ENCODE results near the gene CFAP73. TPM values are rescaled to one million over a fixed set of nuclear protein-coding genes. Genes with fewer than 3 reads are reported as not detected.

CFAP73 gene
- total and polyA plus RNA-seq, 10 of the 15 experiments (the other 5 are each of a cell fraction or from before 2014, with no cell fraction given): 0.18 TPM; not detected in 9

- Histone ChIP-seq H2AFZ (ENCODE audit: control insufficient read depth, low read depth, low read length) (no peak overlapping the region), H3K9me3 (replicated peaks; ENCODE audit: control insufficient read depth, insufficient read depth, low read length) (no peaks in the 10 kb centered on the region), H3K27ac (ENCODE audit: control insufficient read depth, insufficient read depth) (no peak overlapping the region), H3K4me1 (ENCODE audit: control insufficient read depth, insufficient read depth, low read length) (peaks cover 3% of the 10 kb centered on the region; the same call in 1 of the 2 replicates), H4K20me1 (ENCODE audit: control insufficient read depth, insufficient read depth) (no peaks in the 10 kb centered on the region), H3K36me3 (ENCODE audit: control insufficient read depth in 2 of 2, insufficient read depth in 2 of 2, low read length in 1 of 2) (no peaks in the 10 kb centered on the region), H3K4me3 (no peak overlapping the region), H3K79me2 (ENCODE audit: control insufficient read depth, insufficient read depth, low read length) (no peaks in the 10 kb centered on the region), H3K4me2 (ENCODE audit: control insufficient read depth, insufficient read depth) (no peak overlapping the region), H3K27me3 (replicated peaks in 1 of 2; ENCODE audit: control insufficient read depth in 2 of 2, insufficient read depth in 2 of 2, low read length in 1 of 2) (no peaks in the 10 kb centered on the region; a peak in 2 of 4 replicates), H3K9ac (ENCODE audit: control insufficient read depth, insufficient read depth, low read length) (no peak overlapping the region)
- CTCF ChIA-PET: interaction anchor here (1.2 to 2.8 kb wide), 3 partner anchors 14 to 85 kb away, joined by 4 to 17 read pairs (median 6); no protein-coding TSS in a partner anchor
- TF ChIP-seq TCF12 (IDR thresholded peaks at IDR 0.05; ENCODE audit: low read depth, low read length) (no peak), ZNF24 (IDR thresholded peaks at IDR 0.05) (no peak), BACH1 (IDR thresholded peaks at IDR 0.05; ENCODE audit: borderline replicate concordance) (no peak), EGR1 (IDR thresholded peaks at IDR 0.05; ENCODE audit: borderline replicate concordance in 1 of 2, low read depth in 2 of 2, low read length in 2 of 2) (no peak), FOS (IDR thresholded peaks at IDR 0.05; ENCODE audit: borderline replicate concordance, extremely low read depth, insufficient read length) (no peak), MYB (IDR thresholded peaks at IDR 0.05; ENCODE audit: borderline replicate concordance, low read depth, low read length) (no peak), RUNX3 (IDR thresholded peaks at IDR 0.05; ENCODE audit: low read length) (no peak), RELA (IDR thresholded peaks at IDR 0.05; ENCODE audit: borderline replicate concordance, partially characterized antibody) (no peak), SIX5 (IDR thresholded peaks at IDR 0.05; ENCODE audit: low read depth, low read length, severe bottlenecking) (no peak), BMI1 (IDR thresholded peaks at IDR 0.05; ENCODE audit: borderline replicate concordance) (no peak)
- RAD21 ChIA-PET (ENCODE audit: unreplicated experiment): interaction anchor here (0.8 to 2.3 kb wide), 4 partner anchors 34 to 142 kb away, joined by 4 to 10 read pairs (median 5); no protein-coding TSS in a partner anchor
- WGBS (ENCODE audit: insufficient coverage, insufficient replicate concordance, low lambda C conversion rate, missing lambda C conversion rate): 20% methylated on average over 6 of the region's 6 CpGs
- SMC1A ChIA-PET (ENCODE audit: uncharacterized antibody, unreplicated experiment): interaction anchor here (0.9 to 1.3 kb wide), 2 partner anchors 36 to 85 kb away, joined by 3 to 5 read pairs; no protein-coding TSS in a partner anchor
- in situ Hi-C loops (cut with MboI) (no loop called here), intact Hi-C loops (cut with micrococcal nuclease; ENCODE audit: unreplicated experiment) (no loop called here)
- no peak for DNase-seq (ENCODE audit: low read depth, low spot score)
- BruUV-seq (replicated peaks): no TSS peak
- FAIRE-seq: no peak
- POLR2A ChIA-PET: interaction anchor here (0.7 kb wide), 1 partner anchor 19 kb away, joined by 3 read pairs; no protein-coding TSS in a partner anchor
- no peak for ATAC-seq
Measured at GRCh38 chr12:113134521-113134951, 15.0 kb upstream of the CFAP73 start.
